NCI-H82 treated with DMSO at 0.1 percent for 48 hours (cell line): ENCODE measurements around the gene ABCA1.

Experiments used
- DNase-seq: peaks from one replicate; lab custom pipeline; 2025; ENCODE audit not compliant: unreplicated experiment; lab: John Stamatoyannopoulos, UW

Gene ABCA1

GRCh38 chr9:104805441-104805840 lies 122.5 kb downstream of the ABCA1 start:
- no peak for DNase-seq

- no peak for DNase-seq
These were observed 125.0 kb downstream of the ABCA1 start for GRCh38 chr9:104802906-104803305.

GRCh38 chr9:104802110-104802509 lies 125.8 kb downstream of the ABCA1 start:
- DNase-seq: no peak

GRCh38 chr9:104800068-104800785 lies 127.7 kb downstream of the ABCA1 start:
- no peak for DNase-seq

GRCh38 chr9:104798209-104798995 lies 129.6 kb downstream of the ABCA1 start:
- no peak for DNase-seq

- DNase-seq: no peak
These were observed 132.1 kb downstream of the ABCA1 start for GRCh38 chr9:104795857-104796256.

GRCh38 chr9:104795082-104795481 lies 132.9 kb downstream of the ABCA1 start:
- DNase-seq: no peak

GRCh38 chr9:104794070-104794469 lies 133.9 kb downstream of the ABCA1 start:
- DNase-seq: no peak

- DNase-seq: no peak
These were observed 139.7 kb downstream of the ABCA1 start for GRCh38 chr9:104788251-104788650.

GRCh38 chr9:104787306-104788015 lies 140.5 kb downstream of the ABCA1 start:
- no peak for DNase-seq

GRCh38 chr9:104786293-104786692 lies 141.7 kb downstream of the ABCA1 start:
- DNase-seq: no peak

GRCh38 chr9:104784098-104784497 lies 143.9 kb downstream of the ABCA1 start:
- no peak for DNase-seq

GRCh38 chr9:104783588-104783987 lies 144.4 kb downstream of the ABCA1 start:
- DNase-seq: no peak

- no peak for DNase-seq
These were observed 147.1 kb downstream of the ABCA1 start for GRCh38 chr9:104780796-104781395.

GRCh38 chr9:104779946-104780535 lies 147.9 kb downstream of the ABCA1 start:
- no peak for DNase-seq

GRCh38 chr9:104779334-104779733 lies 148.6 kb downstream of the ABCA1 start:
- DNase-seq: no peak

GRCh38 chr9:104778802-104779201 lies 149.2 kb downstream of the ABCA1 start:
- DNase-seq: no peak

- no peak for DNase-seq
These were observed 151.2 kb downstream of the ABCA1 start for GRCh38 chr9:104776797-104777196.

GRCh38 chr9:104775976-104776375 lies 152.0 kb downstream of the ABCA1 start:
- no peak for DNase-seq

- no peak for DNase-seq
These were observed 152.4 kb downstream of the ABCA1 start for GRCh38 chr9:104775574-104775936.
